Nucleus accumbens (tissue), 56 donors: ENCODE measurements around the gene HIC1.
A peak's percentile ranks its signal among the peaks of the same experiment; 100 is the strongest.

Experiments
- DNase-seq, 56 donors: peaks; one replicate each; lab custom pipeline; 2025; lab: John Stamatoyannopoulos, UW

HIC1 gene

DNA sequence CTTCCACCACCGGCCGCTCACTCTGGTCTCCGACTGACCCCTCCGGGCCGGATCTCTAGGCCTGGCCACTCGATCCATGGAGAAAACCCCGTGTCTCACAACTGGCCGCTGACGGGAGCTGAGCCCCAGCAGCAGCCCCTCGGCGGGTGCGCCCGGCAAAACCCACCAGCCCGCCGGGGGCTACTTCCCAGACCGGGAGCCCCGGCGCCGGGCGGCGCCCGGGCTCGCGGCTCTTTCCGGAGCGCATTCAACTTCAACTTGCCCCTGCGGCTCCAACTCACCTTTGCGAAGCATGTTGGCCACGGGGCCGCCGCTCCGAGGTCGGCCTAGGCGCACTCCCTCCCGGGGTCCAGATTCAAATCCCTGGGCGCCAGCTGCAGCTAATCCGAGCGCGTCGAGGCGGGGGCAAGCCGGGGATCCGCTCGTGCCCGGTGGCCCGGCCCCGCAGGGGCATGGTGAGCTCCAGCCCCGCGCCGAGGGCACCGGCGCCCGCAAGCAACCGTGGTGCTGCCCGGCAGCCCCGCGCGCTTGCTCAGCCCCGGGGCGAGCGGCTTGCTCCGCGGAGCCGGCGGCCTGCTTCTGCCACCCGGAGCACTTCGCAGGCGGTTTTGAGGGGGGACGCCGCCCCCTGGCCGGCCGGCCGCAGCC is 30.2 kb upstream of the HIC1 start:
- no peak for DNase-seq

DNA sequence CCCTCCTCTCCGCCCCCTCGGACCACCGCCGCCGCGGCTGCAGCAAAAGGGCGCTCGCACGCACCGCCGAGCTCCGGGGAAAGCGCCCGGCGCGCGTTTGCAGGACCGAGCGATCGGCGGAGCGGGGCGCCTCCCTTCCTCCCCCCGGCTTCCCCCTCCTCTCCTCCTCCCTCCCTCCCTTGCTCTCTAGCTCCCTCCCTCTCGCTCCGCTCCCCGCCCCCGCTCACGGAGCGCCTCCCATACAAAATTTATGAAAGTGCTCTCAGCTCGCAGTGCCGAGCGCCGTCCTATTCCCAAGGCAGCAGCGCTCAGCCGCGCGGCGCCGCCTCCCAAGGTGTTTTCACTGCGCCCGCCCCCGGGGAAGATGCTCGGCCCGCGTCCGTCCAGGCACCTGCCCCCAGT is 29.7 kb upstream of the HIC1 start, which contains the start of gene RTN4RL1:
RTN4RL1 (minus strand) TSS at position 115 of the 402 bp plus-strand sequence. CDS start 469 bp downstream, outside the sequence.
- peak in 43 of 56 donors; percentile 8 to 87 (median 54) for DNase-seq

DNA sequence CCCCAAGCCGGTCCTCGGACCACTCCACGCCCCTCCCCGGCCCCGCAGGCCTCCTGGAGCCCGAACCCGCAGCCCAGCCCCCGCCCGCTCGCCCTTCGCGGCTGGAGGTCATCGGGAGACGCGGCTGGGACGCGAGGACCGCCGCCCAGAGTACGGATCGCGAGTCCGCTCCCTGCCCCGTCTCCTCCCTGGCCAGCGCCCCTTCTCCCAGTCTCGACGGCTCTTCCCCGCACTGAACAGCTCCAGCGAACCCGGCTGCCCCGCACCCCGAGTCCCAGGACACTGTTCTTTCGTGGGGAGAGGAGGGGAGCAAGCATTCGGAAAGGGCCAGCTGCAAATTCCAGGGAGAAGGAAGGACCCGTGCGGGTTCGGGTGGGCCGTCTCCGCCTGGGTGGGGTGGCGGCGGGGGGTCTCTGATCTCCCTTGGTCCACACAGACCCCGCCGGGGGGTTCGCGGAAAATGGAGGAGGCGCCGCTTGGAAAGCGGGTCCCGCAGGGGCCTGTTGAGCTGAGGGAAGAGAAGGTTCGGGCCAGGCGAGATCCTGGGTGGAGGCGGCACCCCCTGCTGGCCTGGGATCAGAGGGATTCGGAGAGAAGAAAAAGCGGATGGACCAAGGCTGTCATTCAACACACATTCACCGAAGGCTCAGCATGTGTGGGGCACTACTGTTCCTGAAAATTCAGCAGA is 29.1 kb upstream of the HIC1 start:
- DNase-seq = peak in 32 of 56 donors; percentile 8 to 74 (median 37)

DNA sequence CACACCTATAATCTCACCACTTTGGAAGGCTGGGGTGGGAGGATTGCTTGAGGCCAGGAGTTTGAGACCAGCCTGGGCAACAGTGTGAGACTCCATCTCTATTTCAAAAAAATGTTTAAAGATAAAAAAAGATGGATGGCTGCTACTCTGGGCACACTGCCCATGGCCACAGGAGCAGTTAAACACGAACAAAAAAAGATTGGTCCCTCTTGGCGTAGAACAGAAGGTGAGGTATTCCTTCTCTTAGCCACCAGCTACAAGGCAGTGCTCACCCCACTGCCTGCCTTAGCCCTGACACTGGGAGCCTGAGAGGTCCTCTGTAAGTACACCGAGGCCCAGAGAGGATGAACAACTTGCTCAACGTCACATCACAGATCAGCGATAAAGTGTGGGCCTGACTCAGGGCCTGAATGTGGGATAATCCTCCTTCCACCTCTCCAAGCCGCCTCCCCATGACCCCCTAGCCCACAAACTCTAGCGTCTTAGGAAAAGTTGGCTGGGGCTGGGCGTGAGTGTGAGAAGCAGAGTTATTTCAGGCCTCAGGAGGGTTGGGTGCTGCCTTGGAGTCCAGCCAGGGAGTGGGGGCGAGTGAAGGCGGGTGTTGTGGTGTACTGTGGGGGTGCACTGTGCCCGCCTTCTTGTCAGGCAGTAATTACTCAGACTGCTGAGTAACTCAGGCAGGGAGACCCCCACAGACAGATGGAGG is 27.2 kb upstream of the HIC1 start:
- DNase-seq = no peak

DNA sequence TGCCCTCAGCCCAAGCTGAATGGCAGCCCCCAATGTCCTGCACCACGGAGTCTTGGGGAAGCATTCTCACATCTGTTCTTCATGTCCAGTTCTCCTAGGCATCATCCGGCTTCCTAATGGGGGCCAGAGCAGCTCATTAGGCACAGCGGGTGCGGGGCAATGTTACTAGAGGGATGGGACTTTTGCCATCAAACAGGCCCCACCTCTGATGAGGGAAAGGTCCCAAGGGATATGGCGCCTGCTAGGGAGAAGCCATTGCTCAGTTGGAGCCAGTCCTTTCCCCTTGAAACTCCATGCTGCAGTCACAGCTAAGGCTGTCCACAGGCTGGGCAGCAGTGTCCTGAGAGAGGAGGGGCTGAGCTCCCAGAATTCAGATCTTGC is 26.7 kb upstream of the HIC1 start:
- no peak for DNase-seq

DNA sequence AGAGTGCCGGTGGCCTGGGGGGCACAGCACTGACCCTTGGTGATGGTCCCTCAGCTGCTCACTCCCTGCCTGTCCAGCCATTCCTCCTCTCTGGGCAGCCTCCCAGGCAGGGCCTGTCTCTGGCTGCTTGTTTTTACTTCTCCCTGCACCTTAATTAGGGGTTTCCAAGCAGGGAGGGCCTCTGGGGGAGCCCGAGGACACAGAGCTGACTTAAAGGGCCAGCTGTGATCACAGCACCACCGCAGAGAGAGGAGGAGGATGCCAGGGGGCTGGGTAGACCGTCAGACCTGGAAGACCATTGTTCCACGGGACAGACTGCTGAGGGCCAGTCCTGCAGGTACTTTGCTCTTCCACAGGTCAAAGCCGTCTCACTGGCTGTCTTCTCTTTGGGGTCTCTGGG is 26.2 kb upstream of the HIC1 start:
- no peak for DNase-seq

DNA sequence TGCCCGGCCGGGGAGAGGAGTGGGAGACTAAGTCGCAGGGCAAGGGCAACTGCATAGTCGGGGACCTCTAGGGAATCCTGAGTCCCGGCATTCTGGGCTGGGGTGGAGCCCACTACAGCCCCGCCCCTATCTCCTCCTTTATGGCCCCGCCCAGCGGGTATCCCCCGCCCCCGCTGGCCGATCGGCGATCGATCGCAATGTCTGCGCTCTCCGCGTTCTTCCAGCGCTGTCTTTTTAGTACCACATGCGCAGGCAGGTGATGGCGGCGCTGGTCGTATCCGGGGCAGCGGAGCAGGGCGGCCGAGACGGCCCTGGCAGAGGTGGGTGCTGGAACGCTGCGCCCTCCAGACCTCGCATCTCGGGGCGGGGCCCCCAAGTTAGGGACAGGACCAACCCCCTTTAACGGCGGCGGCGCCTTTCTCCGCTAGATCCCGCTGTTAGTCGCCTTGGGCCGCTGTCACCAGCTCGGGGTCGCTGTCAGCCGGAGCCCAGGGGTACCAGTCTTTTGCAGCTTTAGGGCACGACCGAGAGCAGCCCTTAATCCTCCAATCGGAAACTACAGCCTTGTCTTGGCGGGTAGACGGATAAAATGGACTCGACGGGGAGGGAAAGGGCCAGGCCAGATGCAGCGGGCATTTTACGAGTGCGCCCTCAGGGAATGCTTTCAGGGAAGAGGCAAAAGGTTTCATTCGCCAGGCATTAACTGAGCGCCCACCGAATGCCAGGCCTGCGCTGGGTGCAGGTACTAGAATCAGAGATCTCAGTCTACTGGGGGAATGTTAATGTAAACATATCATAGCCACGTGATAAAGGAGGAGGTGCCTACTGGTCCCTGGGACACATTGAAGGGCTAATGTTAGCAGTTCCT is 24.8 kb upstream of the HIC1 start, which contains the start of gene DPH1:
DPH1 (plus strand) TSS at position 243 of the 868 bp plus-strand sequence; CDS start at position 260, 17 bp downstream.
- DNase-seq = peak; percentile 18 to 92 (median 80)

DNA sequence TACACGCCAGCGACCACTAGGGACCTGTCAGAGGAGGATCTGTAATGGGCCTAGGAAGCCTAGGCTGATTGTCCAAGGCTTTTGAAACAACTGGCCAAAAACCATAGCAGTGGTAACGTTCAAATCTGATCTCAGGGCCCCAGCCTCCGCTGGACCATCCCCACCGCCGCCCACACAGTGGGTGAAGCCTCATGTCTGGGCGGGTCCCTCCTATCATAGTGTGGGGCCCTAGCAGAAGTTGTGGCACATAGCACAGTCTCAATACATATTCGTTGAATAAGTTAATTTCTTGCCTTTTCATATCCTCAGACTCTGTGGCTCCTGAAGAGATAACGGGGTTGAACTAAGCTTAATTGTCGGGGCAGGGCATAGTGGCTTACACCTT is 24.1 kb upstream of the HIC1 start:
- peak in 5 of 56 donors; percentile 26 to 50 (median 38) for DNase-seq

DNA sequence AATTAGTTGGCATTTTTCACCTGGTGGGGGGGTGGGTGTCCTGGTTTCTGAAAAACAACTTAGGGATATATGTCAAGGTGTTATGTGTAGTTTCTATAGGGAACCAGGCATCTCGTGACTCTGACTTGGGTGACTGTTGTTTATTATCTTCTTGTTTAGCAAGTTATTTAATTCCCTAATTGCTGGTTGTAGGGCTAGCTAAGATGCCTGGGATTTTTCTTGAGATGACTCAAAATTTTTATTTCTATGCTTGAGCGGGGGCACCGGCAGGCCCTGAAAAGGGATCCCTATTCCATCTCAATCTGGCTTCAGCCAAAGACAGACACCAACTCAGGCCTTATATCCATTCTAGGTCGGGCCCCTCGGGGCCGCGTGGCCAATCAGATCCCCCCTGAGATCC is 21.8 kb upstream of the HIC1 start:
- no peak for DNase-seq

DNA sequence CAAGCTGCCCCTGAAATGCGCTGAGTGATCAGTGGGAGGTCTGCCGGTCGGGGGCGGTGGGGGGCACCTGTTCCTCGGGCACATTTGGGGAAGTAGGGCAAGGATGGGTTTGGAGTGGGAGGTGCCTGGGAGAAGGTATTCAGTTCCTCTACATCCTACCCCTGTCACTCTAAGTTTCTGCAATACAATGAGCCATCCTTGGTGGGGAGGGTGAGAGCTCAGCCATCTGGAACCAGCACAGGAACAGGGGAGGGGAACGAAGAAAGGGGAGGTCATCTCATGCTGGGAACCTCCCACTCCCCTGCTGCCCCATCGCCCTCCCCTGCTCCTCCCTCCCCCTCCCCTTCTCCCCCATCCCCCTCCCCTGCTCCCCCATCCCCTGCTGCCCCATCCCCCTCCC is 20.7 kb upstream of the HIC1 start:
- DNase-seq = no peak

DNA sequence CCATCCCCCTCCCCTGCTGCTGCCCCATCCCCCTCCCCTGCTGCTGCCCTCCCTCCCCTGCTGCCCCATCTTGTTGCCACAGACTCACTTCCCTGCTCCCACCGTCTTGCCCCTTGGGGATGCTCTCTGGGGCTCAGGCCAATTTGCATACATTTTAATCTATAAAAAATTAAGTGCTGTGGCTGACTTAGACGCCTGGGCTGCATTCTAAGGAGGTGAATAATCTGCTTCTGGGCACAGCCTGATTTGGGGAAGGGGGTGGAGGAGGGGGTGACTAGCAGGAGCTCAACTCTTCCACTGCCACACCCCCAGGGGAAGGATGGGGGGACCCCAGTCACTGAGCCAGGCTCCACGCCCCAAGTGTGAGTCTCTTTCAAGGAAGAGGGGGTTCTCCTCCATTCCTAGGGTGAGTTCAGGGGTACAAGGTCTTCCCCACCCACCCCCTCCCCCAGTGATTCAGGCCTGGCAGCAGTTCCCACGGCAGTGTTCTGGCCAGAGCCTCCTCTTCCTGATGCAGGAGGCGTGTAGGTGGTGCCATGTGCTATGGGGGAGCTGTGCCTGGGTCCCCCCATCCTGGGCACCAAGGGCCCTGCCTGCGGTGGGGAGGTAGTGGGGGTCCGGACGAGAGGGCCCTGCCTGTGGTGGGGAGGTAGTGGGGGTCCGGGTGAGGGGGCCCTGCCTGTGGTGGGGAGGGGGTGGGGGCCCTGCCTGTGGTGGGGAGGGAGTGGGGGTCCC is 19.9 kb upstream of the HIC1 start:
- DNase-seq = no peak

DNA sequence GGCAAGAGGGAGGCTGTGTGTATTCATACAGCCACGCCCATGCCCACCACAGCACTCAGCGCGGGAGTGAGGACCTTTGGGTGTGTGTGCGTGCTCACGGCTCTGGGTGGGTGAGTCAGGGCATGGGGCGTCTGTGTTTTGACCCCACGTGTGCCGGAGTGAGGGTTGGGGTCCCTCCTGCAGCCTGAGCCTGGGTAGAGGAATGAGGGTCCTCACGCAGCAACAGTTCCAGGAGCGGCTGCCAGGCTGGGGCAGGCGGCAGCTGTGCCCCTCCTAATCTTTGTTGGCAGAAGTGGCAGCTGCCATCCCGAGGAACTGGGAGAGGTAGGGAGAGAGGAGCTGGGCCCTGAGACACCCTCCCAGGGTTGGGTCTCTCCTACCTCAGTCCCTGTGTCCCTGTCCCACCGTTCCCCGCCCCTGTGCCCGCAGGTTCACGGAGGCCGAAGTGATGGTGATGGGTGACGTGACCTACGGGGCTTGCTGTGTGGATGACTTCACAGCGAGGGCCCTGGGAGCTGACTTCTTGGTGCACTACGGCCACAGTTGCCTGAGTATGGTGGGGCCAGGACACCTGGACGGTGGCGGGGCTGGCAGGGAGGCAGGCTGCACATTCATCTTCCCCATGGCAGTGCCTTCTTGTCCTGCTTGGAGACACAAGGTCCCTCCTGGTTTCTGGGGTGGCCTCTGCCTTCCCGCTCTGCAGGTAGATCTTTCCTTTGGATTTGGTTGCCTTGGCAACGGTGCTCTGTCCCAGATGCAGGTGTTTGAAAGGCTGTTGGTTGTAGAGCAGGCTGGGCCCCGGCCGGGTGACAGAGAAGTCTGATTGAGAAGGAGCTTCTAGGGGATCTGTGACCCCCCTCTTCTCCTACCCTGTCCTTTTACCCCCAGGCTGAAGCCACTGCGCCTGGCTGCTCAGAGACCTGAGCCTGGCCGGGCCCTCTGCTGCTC is 19.1 kb upstream of the HIC1 start:
- DNase-seq = peak in 2 of 56 donors; percentile 14 to 38

DNA sequence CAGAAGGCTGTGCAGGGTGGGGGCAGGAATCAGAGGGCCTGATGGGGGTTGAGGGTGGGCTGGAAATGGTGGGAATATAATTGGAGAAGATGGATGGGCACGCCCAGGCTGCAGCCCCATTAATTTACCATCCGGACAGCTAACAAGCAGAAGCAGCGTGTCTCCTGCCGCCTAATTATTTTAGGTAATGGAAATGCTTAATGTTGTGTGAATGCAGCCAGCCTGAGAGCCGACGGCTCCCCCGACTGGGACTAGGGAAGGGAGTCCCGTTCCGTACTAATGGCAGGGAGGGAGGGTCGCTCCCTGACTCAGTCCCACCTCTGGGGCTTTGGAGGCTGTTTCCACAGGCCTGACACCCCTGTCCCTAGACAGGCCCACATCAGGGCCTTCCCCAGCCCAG is 17.7 kb upstream of the HIC1 start:
- DNase-seq = no peak

DNA sequence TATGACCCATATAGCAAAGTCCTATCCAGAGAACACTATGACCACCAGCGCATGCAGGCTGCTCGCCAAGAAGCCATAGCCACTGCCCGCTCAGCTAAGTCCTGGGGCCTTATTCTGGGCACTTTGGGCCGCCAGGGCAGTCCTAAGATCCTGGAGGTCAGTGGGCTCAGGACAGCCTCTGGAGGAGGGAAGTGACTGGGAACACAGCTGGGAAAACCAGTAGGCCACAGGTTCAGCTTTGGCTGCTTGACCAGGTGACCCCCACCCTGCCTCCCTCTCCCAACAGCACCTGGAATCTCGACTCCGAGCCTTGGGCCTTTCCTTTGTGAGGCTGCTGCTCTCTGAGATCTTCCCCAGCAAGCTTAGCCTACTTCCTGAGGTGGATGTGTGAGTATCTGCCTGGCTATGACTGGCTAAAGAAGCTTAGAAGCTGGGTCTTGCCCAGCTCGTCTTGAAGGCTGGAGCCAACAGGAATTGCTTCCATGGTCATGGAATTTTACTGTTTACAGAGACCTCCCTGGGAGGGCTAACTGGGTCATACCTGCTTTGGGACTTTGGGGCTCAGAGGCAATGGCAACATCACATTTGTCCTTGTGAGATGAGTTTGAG is 14.6 kb upstream of the HIC1 start:
- DNase-seq = no peak

DNA sequence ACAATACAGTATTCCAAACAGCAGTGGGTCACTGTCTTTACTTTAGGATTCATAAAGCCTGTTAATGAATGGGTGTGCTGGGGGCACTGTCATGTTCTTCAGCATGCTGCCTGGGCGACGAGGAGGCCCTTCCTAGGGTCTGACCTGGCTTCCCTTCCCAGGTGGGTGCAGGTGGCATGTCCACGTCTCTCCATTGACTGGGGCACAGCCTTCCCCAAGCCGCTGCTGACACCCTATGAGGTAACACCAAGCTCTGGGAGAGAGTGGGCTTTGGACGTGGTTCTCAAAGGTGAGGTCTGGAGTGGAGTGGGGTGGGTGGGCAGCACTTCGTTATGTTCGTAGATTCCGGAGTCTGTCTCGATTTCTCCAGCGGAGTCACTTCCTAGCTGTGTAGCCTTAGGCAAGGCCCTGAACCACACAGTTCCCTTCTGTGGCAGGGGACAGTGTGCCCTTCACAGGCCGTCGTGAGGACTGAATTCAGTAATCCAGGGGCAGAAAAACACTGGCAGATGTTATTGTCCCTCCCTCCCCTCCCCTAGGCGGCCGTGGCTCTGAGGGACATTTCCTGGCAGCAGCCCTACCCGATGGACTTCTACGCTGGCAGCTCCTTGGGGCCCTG is 13.9 kb upstream of the HIC1 start:
- DNase-seq = peak in 2 of 56 donors; percentile 37 to 50

DNA sequence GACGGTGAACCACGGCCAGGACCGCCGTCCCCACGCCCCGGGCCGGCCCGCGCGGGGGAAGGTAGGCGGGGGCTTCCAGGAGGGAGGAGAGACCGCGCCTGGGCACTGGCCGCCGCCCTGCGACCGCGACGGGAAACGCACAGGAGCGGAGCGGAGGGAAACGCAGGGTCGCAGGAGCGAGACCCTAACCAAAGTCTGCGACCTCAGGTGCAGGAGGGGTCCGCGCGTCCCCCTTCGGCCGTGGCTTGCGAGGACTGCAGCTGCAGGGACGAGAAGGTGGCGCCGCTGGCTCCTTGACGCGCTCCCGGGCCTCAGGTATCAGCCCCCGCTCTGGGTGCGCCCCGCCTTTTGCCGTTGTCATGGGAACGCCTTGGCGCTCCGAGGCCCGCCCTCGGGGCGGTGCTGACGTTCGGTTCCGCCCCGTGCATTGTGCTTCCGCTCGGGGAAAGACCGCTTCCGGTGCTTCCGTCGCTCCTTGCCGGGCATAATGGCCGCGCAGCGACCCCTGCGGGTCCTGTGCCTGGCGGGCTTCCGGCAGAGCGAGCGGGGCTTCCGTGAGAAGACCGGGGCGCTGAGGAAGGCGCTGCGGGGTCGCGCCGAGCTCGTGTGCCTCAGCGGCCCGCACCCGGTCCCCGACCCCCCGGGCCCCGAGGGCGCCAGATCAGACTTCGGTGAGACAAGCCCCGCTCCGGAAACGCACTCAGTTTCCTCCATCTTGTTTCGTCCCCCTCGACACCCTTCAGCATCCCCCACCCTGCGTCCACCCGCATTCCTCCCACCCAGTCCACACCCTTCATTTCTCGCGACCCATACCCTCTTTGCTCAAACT is 13.1 kb upstream of the HIC1 start, which contains the start of gene OVCA2:
OVCA2 (plus strand) TSS at position 462 of the 829 bp plus-strand sequence; CDS start at position 488, 26 bp downstream.
- DNase-seq = peak in 55 of 56 donors; percentile 53 to 97 (median 88)
